CD4-positive, alpha-beta T cell treated with Interleukin-6 for 4 hours (primary cell): ENCODE measurements around the gene MACO1.
"Not testable (repeated sequence)": the region's sequence is repeated elsewhere in the genome, so short reads cannot be mapped to it uniquely, and the experiment has no call there.

Experiments
- DNase-seq: peaks from one replicate; pipeline ENCODE4 v3.0.0-alpha.2; 2020; ENCODE audit warnings: mixed read lengths

The MACO1 gene, protein sequence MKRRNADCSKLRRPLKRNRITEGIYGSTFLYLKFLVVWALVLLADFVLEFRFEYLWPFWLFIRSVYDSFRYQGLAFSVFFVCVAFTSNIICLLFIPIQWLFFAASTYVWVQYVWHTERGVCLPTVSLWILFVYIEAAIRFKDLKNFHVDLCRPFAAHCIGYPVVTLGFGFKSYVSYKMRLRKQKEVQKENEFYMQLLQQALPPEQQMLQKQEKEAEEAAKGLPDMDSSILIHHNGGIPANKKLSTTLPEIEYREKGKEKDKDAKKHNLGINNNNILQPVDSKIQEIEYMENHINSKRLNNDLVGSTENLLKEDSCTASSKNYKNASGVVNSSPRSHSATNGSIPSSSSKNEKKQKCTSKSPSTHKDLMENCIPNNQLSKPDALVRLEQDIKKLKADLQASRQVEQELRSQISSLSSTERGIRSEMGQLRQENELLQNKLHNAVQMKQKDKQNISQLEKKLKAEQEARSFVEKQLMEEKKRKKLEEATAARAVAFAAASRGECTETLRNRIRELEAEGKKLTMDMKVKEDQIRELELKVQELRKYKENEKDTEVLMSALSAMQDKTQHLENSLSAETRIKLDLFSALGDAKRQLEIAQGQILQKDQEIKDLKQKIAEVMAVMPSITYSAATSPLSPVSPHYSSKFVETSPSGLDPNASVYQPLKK

DNA sequence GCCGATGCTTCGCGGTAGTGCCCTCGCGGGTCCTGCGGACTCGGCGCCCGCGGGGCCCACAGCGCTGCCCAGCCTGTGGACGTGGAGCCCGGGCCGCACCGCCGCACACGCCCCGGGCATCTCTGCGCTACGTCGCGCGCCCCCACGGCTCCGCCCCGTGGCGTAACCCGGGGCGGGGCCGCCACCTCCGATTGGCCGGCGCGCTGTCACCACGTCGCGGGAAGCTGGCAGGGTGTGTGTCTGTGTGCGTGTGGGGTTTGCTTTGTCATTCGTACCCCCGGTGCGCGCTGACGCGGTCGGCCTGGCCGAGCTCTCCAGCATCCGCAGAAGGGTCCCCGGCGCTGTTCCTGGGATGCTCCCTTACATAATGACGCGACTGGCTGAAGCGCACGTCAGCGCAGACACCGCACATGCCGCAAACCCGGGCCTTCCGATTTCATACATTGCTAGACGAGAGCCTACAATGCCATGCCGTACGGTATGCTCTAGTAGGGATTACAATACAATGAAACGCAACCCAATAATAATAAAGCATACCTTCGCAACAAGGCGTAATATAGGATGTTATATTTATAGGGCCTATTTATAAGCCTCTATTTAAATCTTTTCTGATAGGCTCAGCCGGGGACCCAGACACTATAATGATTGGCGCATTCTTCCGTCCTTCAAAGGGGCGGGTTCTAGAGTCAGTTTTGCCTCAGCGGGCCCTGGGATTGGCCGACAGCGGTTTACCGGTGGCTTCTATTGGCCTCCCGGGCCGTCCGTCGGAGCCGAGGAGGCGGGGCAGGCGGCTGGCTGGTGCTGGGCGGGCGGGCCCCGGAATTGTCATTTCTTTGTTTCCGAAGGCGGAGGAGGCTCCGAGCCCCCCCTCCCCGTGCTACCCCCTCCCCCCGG lies at the start of gene MACO1:
Gene MACO1 (plus strand): TSS at position 825 of the 894 bp plus-strand sequence. CDS start 202 bp downstream, outside the sequence.
- peak; percentile 96 for DNase-seq

DNA sequence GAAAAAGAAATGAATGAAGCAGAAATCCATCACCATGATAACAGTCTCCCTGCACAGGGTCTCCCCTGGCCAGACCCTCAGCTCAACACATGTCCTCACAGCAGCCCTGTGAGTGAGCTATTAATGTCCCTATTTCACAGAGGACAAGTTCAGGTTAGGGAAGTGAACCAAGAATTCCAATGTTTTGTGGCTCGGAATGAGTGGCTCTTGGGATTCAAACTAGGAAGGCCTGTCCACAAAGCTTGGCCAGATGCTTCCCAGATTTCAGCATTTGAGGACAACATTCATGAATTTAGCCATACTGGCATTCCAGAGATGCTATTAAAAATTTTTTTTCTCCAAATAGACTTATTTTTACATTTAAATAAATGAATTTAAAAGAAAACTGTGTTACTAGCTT lies 48.2 kb upstream of the MACO1 start:
- DNase-seq = not testable (repeated sequence)

DNA sequence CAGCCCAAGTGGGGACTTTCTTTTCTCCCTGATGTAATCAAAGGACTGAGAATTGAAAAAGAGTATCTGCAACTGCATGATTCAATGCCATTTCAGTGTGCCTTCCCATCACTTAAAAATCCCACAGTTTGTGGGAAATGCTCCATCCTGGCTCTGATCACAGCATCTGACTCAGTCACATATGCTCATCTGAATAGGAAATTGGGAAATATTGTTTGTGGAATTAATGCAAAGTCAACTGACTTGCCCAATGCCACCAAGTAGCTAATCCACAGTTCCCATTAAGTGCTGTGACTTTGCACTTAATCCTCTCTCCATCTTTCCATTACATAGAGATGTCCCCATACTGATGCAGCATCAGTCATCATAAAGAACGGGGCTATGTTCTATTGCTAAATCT lies 47.6 kb upstream of the MACO1 start:
- not testable (repeated sequence) for DNase-seq

DNA sequence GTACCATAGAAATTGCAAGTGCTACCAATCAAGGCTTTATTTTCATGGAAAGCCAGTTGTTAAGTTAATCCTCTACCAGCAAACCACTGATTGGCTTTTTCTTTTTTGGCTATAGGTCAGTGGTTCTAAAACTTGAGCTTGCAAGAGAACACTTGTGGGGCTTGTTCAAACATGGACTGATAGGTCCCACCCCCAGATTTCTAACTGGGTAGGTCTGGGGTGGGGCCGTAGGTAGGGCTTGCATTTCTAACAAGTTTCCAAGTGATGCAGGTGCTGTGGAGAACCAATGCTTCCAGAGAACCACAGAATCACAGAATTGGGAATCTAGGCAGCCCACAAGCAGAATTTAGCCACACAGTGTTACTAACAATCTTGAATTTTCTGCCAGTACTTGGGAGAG lies 46.8 kb upstream of the MACO1 start:
- DNase-seq = not testable (repeated sequence)

DNA sequence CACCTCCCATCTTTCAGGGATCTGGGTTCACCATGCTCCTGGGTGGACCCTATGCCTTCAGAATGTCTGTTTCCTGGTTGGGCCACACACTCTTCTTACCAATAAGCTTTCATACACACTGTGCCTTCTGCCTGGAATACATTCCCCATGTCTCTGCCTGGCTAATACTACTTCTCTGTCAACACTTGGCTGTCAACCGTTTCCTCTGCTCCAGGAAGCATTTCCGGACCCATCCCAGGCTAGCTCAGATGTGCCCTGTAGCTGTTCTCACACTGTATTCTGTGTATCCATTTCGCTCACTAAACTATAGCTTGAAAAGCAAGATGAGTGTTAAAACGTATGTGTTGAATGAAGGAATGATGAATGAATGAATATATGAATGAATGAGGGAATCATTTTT lies 43.6 kb upstream of the MACO1 start:
- DNase-seq = not testable (repeated sequence)

DNA sequence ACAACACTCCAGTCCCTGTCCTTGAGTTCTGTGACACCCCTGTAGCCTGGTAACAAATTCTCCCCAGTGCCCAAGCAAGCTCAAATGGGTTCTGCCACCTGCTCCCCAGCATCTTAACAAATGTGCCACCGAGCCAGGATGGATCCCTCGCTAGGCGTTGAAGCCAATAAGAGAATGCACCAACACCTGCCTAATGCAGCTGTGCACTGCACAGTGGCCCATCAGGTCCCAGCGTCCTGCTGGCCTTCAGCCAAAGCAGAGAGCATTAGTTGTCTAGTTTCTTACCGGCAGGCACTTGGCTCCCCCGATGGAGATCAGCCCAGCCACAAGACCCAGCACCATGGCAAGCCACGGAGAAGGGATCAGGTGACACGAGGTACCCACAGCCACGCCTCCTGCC lies 42.0 kb upstream of the MACO1 start:
- DNase-seq = not testable (repeated sequence)

DNA sequence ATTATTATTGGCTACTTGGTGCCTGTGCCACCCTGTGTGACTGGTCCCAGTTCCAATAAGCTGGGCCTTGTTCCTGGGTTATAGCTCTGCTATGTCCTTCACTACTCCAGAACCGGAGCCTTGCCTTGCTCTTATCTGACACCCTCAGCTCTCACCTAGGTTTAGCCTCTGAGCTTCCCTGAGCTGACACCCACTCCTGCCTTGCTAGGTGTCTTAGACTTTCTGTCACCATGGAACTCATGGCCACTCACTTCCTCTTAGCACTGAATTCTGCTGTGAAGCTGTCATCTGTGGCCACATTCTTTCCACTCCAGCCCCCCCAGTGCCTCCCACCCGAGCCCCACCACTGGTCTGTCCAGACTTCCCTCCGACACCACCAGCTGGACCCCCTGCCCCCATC lies 41.0 kb upstream of the MACO1 start:
- DNase-seq = not testable (repeated sequence)

DNA sequence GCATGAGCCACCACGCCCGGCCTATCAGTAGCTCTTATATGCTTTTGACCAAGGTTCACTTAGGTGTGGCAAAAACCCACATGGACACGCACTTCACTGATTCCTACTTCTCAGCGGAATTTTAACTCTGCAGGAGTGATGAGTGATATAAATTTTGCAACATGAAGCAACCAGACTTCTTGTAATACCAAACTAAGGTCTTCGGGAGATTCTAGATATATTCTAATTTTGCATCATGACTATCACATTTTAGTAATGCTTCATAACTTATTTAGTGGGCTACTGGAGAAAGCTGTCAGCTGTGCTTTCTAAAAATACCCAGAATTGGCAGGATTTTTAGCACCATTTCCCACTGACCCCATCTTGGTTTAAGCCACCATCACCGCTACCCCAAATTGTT lies 37.9 kb upstream of the MACO1 start:
- DNase-seq = no peak

DNA sequence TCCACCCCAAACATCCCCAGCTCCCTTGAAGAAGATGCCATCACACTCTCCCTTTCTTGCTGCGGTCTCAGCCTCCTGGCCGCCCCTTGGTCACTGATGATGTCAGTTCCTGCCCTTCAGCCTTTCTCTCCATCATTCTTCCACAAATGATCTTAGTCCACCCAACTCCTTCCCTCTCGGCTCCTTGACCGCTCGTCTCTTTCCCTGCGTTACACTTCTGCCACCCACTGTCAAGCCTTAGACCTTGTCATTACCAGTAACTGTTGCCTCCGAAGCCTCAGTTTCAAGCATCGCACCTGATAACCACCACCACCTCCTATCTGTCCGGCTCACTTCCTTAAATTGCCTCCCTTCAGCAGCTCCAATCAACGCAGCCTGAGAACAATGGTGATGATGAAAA lies 33.1 kb upstream of the MACO1 start:
- not testable (repeated sequence) for DNase-seq

DNA sequence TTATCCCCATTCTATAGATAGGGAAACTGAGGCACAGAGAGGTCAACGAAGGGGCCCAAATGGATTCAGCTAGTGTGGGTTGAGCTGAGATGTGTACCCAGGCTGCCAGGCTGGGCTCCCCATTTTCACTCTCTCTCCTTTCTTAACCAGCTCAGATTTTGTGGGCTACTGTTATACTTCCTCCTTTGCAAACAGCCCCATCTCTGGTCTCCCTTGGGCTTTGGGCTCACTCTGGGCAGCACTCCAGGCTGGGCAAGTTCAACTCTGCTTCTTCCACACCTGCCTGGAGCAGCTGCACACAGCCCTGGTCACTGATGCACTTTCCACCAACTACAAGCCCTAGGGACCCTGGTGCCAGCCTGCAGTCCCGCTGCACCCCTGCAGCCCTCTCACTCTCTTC lies 32.6 kb upstream of the MACO1 start:
- not testable (repeated sequence) for DNase-seq

DNA sequence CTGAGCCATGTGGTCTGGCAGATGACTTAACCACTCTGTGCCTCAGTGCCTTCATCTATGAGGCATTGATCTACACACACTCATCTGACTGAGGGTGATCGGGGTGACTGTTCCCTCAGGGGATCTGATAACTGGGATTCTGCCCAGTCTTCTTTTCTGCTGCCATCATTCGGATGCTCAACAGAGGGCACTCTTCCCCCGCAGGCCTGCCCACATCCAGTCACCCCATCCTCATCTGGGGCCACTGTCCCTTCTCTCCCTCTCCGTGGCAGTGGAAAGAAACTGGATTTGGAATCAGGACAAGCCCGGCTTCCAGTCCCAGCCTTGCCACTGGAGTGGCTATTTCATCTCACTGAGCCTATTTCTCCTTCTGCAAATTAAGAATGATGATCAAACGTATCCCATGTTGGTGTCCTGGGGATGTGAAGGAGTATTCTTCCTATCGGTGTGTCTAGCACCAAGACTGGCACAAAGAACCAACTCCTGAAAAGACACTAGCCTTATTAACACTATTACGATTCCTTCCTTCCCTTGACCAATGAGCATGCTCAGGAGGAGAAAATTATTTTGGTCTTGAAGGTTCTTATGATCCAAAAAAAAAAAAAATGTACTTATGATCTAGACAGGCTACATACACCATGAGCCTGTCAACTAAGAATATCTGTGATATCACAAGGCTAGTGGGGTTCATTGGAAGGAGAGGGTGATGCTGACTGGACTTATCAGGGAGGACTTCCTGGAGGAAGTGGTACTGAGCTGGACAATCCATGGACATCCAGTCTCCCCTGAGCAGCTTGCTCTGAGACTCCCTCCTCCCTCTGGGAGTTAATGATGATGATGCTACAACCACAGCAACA lies 27.5 kb upstream of the MACO1 start:
- not testable (repeated sequence) for DNase-seq

DNA sequence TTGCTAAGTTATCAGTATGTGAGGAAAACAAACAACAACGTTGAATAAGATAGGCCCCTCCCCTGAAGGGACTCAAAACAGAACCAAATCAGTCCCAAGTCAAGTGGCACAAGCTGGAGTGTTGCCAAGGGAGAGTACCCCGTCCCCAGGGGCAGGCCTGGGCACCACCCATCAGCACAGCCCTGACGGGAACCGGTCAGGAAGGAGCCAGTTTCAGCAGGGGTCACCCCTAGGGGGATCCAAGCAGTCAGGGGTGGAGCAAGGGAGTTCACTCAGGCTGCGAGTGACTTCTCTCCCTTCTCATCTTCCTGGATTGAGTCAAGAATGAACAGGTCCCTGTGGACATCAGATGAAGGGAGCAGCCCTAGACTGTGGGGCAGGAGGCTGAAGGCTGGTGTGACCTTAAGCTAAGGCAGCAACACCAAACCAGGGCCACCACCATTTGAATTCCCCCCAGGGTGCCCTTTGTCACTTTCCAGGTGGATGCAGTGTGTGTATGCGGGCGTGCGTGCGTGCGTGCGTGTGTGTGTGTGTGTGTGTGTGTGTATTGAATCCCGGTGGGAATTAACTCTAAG lies 24.9 kb upstream of the MACO1 start:
- not testable (repeated sequence) for DNase-seq

DNA sequence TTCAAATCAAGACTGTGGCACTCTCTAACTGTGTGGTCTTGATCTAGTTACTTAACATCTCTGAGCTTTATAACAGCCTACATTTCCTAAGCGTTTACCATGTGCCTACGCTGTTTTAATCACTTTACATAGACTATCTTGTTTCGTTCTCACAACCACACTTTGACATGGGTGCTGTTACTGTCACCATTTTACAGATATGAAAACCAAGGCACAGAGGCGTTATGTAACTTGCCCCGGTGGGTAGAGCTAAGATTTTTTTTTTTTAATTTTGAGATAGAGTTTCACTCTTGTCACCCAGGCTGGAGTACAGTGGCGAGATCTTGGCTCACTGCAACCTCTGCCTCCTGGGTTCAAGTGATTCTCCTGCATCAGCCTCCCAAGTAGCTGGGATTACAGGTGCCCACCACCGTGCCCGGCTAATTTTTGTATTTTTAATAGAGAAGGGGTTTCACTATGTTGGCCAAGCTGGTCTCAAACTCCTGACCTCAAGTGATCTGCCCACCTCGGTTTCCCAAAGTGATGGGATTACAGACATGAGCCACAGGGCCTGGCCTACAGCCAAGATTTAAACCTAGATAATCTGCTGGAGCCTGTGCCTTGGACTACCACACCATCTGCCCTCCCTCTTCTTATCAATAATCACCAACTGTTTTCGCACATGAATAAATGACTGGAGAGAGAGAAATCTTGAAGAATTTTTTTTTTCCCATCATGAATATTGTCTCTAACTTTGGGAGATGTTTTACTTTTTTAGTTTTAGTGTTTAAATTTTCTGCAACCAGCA lies 20.9 kb upstream of the MACO1 start:
- DNase-seq = not testable (repeated sequence)

DNA sequence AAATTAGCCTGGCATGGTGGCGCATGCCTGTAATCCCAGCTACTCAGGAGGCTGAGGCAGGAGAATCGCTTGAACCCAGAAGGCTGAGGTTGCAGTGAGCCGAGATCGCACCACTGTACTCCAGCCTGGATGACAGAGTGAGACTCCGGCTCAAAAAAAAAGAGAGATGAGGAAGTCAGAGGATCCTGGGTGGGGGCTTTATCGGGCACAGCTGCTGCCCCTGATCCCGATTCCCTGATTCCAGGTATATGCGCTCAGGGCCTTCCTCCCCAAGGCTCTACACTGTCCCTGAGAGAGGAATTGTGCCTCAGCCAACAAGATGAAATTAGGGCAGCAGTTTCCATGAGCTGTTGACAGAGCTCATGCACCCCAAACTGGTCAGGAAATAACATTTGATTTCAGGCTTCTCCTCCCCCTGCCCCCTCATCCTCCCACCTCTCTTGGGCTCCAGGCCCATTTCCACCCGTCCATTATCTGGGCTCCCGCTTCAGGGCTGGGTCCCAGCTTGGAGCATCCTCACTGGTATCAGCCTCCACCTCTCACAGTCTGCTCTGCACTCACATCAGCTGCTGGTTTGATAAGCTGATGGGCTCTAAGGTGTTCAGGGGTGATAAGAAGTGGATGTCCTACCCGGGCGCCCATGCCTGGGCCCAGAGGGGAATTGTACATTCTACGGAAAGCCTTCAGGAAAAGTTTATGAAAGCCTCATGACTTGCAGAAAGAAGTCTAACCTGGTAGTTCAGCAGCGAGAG lies 17.6 kb upstream of the MACO1 start:
- not testable (repeated sequence) for DNase-seq

DNA sequence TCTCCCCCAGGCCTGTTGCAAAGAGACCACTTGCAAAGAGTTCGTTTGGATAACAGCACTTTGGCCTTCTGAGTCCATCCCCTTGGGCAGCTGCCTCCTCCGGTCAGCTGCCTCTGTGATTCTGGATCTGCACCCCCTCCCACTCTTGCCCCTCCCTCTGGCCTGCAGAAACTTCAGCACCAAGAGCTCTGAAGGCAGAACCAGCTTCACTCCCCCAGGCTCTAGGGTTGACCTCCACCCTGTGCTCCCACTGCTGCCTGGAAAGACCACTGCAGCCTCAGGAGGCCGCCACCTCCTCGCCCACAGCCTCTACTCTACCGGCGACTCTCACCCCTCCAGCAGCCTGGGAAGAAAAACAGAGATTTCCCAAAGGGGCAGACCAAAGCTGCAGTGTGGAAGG lies 16.5 kb upstream of the MACO1 start:
- not testable (repeated sequence) for DNase-seq

DNA sequence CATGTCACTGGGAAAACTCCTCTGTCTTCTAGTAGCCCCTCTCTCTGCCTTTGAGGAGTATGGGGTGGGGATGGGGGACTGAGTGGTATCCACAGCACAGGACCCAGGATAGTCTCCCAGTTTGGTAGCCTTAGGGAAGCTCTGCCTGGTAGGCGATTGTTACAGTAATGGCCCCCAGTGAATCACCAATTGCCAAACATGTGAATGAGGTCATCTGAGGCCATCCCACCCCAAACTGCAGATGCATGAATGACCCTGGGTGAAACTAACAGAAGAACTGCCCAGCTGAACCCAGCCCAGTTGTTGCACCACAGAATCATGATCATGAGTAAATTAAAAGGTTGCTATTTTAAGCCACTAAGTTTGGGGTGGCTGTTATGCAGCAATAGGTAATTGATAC lies 16.1 kb upstream of the MACO1 start:
- not testable (repeated sequence) for DNase-seq

DNA sequence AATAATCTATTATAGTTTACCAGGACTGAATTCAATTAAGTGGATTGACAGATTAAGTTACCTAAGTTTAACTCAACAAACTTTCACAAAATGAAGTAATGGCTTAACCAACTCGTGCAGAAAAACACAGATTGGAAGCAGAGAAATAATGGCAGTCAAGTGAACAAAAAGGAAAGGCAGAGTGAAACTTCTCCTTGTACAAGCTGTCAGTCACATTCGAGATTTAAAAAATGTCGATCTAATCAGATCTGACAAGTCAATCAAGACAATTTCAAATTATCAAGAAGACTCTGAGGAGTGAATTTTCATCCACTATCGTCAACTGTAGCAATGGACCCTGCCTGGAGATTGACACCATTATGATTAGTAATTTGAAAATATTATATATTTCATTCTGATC lies 13.4 kb upstream of the MACO1 start:
- not testable (repeated sequence) for DNase-seq

DNA sequence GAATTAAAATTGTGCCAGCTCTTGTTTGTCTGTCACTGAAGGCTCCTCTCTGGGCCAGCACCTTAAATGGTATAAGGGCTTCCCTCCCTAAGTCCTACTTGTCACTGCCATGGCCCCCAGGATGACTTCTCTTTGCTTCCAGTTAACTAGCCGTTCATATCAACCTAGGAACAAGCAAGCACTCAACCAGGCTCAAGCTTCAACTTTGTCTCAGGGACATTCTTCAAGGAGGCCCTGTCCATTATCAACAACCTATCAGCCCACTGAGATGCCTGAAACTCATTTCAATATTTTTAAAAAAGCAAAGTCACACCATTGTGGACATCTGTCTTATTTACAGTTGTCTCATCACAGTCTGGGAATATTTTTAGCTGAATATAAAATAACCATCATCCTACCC lies 11.4 kb upstream of the MACO1 start:
- not testable (repeated sequence) for DNase-seq

DNA sequence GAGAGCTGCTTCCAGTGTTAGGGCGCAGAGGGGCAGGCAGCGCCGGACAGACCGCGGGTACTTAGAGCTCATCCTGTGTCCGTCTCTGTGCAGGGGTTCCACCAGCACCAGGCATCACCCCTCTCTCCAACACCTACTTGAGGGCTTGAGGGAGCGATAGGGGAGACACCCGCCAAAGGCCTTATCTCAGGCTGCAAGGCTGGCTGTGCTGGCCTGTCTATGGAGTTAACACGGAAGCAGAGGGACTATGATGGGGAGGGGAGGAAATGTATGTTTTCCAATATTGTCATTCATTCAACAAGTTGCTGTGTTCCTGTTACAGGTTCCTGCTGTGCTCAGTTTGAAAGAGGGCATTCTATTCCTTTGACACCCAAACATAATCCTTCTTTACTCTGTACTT lies 10.0 kb upstream of the MACO1 start, which contains the start of gene RHCE:
Gene RHCE (minus strand): TSS at position 111 of the 400 bp plus-strand sequence. CDS start 39 bp downstream, at position 72.
- DNase-seq = not testable (repeated sequence)

DNA sequence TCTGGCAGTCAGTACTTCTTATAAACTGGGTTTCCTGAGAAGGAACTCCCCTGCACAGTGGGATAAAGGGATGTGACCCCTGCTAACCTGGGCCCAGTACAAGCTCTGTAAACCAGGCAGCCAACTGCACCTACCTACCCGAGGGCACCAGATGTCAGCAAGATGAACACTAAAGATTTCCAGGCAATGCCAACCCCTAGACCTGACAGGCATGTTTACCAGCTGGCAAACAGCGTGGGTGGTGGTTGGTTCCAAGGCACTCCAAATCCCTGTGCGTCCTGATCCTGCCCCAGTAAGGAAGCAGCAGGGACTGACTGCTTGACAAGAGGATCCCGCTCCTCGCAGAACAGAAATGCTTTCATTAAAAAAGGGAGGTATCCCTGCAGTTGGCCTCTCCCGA lies 7.5 kb upstream of the MACO1 start:
- DNase-seq = not testable (repeated sequence)
